Loucy (cell line): ENCODE data around the gene DAGLB.

ENCODE experiments used
- H2AFZ ChIP-seq: fragments of 200-600 bp; sonication (generic); 2 replicates; pipeline ENCODE4 v1.6.0; 2016; ENCODE audit warnings: antibody characterized with exemption, mild to moderate bottlenecking, low read length, moderate library complexity
- H3F3A ChIP-seq: fragments of 200-600 bp; 2 replicates; pipeline ENCODE4 v1.6.0; 2016; ENCODE audit warnings: antibody characterized with exemption, low read depth, mild to moderate bottlenecking
- H3K27me3 ChIP-seq: fragments of 200-600 bp; sonication (generic); 2 replicates; pipeline ENCODE4 v1.6.1; 2014; ENCODE audit warnings: low read length, mild to moderate bottlenecking; ENCODE audit not compliant: insufficient read depth, poor library complexity, severe bottlenecking
- H3K36me3 ChIP-seq: fragments of 200-600 bp; sonication (generic); 2 replicates; pipeline ENCODE4 v1.6.1; 2016; ENCODE audit warnings: low read length; ENCODE audit not compliant: insufficient read depth
- H3K4me1 ChIP-seq: fragments of 200-600 bp; sonication (generic); 2 replicates; pipeline ENCODE4 v1.5.1; 2014; ENCODE audit warnings: low read length, mild to moderate bottlenecking; ENCODE audit not compliant: insufficient read depth, poor library complexity, severe bottlenecking
- H3K4me2 ChIP-seq: fragments of 200-600 bp; sonication (generic); 2 replicates; pipeline ENCODE4 v1.6.0; 2014; ENCODE audit warnings: antibody characterized with exemption, low read length, low read depth, mild to moderate bottlenecking; ENCODE audit not compliant: poor library complexity, severe bottlenecking
- H3K4me3 ChIP-seq: fragments of 200-600 bp; sonication (generic); 2 replicates; pipeline ENCODE4 v1.5.1; 2014; ENCODE audit warnings: low read length, mild to moderate bottlenecking, mixed read lengths; ENCODE audit not compliant: poor library complexity, severe bottlenecking
- H3K79me2 ChIP-seq: fragments of 200-600 bp; sonication (generic); 2 replicates; pipeline ENCODE4 v1.6.1; 2014; ENCODE audit warnings: low read length; ENCODE audit not compliant: insufficient read depth
- H3K9ac ChIP-seq: fragments of 200-600 bp; sonication (generic); 2 replicates; pipeline ENCODE4 v1.6.0; 2014; ENCODE audit warnings: mild to moderate bottlenecking, low read depth, low read length, moderate library complexity; ENCODE audit not compliant: poor library complexity, severe bottlenecking
- H3K9me2 ChIP-seq: fragments of 200-600 bp; sonication (generic); replicated peaks from 2 replicates; pipeline ENCODE4 v1.6.1; 2016; ENCODE audit warnings: low read depth, low read length, mixed read lengths
- H3K9me3 ChIP-seq: fragments of 200-600 bp; sonication (generic); 2 replicates; pipeline ENCODE4 v1.6.1; 2014; ENCODE audit warnings: mild to moderate bottlenecking, antibody characterized with exemption, low read length, low read depth; ENCODE audit not compliant: insufficient read depth
- H4K20me1 ChIP-seq: fragments of 200-600 bp; sonication (generic); 2 replicates; pipeline ENCODE4 v1.6.0; 2014; ENCODE audit warnings: antibody characterized with exemption, low read length, mild to moderate bottlenecking; ENCODE audit not compliant: insufficient read depth, poor library complexity, severe bottlenecking
- EZH2phosphoT487 ChIP-seq: fragments of 200-600 bp; IDR thresholded peaks from 2 replicates; pipeline ENCODE4 v1.6.1; 2018; ENCODE audit warnings: antibody characterized with exemption, mild to moderate bottlenecking, moderate library complexity, borderline replicate concordance
- TF ChIP-seq, protein P1 (sequence below): fragments of 200-600 bp; sonication (generic); conservative IDR thresholded peaks from 2 replicates; pipeline ENCODE4 v1.5.1; 2014; ENCODE audit warnings: mild to moderate bottlenecking, antibody characterized with exemption, low read length

DAGLB gene, protein sequence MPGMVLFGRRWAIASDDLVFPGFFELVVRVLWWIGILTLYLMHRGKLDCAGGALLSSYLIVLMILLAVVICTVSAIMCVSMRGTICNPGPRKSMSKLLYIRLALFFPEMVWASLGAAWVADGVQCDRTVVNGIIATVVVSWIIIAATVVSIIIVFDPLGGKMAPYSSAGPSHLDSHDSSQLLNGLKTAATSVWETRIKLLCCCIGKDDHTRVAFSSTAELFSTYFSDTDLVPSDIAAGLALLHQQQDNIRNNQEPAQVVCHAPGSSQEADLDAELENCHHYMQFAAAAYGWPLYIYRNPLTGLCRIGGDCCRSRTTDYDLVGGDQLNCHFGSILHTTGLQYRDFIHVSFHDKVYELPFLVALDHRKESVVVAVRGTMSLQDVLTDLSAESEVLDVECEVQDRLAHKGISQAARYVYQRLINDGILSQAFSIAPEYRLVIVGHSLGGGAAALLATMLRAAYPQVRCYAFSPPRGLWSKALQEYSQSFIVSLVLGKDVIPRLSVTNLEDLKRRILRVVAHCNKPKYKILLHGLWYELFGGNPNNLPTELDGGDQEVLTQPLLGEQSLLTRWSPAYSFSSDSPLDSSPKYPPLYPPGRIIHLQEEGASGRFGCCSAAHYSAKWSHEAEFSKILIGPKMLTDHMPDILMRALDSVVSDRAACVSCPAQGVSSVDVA

DNA sequence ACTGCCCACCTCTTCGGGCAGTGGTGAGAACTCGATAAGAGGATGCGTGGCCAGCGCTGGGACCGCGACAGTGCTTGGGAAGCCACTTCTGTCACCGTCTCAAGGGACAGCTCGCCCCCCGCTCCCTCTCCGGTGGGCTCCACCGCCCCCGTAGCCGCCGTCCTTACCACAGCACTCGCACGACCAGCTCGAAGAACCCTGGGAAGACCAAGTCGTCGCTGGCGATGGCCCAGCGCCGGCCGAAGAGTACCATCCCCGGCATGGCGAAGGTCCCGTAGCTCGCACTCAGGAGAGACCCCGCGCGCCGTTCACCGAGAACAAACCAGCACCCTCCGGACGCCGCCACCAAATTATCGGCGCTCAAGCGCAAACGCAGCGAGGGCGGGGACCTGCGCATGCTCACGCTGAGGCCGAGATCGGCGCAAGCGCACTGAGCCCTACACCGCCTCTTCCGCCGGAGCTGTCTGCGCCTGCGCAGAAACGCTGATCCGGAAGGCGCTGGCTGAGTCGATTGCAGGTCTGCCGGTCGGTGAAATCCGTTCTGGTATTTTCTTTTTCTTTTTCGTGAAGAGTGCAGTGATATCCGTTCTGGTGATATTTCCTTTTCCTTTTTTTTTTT is at the start of gene DAGLB:
DAGLB (minus strand) TSS at position 374 of the 619 bp plus-strand sequence; CDS start at position 262, 112 bp downstream.
- peaks cover 11% of the 10 kb centered on the region for H4K20me1 ChIP-seq
- H3K4me2 ChIP-seq = peak within 1 kb of the TSS; percentile 84
- peaks cover 50% of the 10 kb centered on the region for H3K79me2 ChIP-seq
- peak within 1 kb of the TSS; percentile 96 for H3K4me3 ChIP-seq
- TF ChIP-seq, protein P1, sequence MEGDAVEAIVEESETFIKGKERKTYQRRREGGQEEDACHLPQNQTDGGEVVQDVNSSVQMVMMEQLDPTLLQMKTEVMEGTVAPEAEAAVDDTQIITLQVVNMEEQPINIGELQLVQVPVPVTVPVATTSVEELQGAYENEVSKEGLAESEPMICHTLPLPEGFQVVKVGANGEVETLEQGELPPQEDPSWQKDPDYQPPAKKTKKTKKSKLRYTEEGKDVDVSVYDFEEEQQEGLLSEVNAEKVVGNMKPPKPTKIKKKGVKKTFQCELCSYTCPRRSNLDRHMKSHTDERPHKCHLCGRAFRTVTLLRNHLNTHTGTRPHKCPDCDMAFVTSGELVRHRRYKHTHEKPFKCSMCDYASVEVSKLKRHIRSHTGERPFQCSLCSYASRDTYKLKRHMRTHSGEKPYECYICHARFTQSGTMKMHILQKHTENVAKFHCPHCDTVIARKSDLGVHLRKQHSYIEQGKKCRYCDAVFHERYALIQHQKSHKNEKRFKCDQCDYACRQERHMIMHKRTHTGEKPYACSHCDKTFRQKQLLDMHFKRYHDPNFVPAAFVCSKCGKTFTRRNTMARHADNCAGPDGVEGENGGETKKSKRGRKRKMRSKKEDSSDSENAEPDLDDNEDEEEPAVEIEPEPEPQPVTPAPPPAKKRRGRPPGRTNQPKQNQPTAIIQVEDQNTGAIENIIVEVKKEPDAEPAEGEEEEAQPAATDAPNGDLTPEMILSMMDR = no peak
- no peak for TF ChIP-seq EZH2phosphoT487
- H3K9ac ChIP-seq = peak within 1 kb of the TSS; percentile 88
- H2AFZ ChIP-seq = peak within 1 kb of the TSS; percentile 98
- no peaks in the 10 kb centered on the region for H3F3A ChIP-seq
- peaks cover 10% of the 10 kb centered on the region for H3K4me1 ChIP-seq
- no peaks in the 10 kb centered on the region for H3K9me2 ChIP-seq
- no peaks in the 10 kb centered on the region for H3K9me3 ChIP-seq
- H3K27me3 ChIP-seq = no peaks in the 10 kb centered on the region
- no peaks in the 10 kb centered on the region for H3K36me3 ChIP-seq

DNA sequence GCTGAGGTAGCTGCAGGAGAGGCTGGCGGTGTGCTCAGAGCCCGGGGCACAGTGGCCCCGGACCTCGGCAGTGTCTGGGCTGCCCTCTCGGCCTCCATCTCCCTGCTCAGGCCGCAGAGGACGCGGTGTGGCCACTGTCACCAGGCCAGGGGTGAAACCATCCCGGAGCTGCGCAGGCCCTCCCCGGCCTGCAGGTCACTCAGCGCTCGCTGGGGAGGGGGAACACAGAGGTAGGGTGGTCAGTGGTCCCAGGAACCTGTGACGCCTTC is 49.8 kb upstream of the DAGLB start:
- Histone ChIP-seq H2AFZ (no peak overlapping the region), H3K9me2 (no peaks in the 10 kb centered on the region), H3F3A (no peaks in the 10 kb centered on the region), H3K9ac (no peak overlapping the region), H3K79me2 (no peaks in the 10 kb centered on the region), H4K20me1 (no peaks in the 10 kb centered on the region), H3K9me3 (no peaks in the 10 kb centered on the region), H3K4me3 (no peak overlapping the region), H3K4me1 (no peaks in the 10 kb centered on the region), H3K36me3 (no peaks in the 10 kb centered on the region), H3K4me2 (no peak overlapping the region), H3K27me3 (no peaks in the 10 kb centered on the region)
- TF ChIP-seq, protein P1 = no peak
- TF ChIP-seq EZH2phosphoT487 = no peak

DNA sequence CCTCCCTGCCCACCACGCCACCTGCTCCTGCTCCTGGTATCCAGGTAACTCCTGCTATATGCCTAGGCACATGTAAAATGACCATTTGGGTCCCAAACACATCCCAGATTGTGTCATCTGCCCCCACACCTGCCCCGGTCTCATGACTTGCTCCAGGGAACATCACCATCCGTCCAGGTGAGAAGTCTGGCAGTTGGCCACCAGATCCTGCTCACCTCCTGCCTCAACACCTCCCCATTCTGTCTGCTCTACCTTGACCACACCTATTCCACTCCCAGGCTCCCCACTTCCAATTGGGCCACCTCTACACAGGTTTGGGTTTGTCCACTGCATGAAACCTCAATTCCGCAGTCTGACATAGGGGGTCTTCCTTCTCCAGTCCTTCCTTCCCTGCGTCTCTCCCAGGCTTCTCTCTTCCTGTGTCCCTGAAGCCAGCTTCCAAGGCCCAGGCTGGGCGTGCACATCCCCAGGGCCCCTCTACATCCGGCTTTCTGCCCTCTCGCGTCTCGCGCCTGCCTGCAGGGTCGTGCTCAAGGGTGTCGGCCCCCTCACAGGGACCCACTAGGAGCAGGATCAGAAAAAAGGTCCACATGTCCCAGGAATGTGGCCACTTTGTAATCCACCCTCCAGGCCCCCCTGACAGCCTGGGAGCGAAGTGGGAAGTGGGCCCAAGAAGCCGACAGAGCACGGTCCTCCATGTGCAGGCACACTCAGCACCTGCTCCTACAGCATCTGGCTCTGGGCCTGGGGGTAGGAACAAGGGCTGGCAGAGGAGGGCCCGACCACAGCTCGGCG is 49.3 kb upstream of the DAGLB start:
- Histone ChIP-seq H3K4me2 (no peak overlapping the region), H3K9me3 (no peaks in the 10 kb centered on the region), H3F3A (no peaks in the 10 kb centered on the region), H2AFZ (no peak overlapping the region), H3K79me2 (no peaks in the 10 kb centered on the region), H3K9ac (no peak overlapping the region), H3K36me3 (no peaks in the 10 kb centered on the region), H3K9me2 (no peaks in the 10 kb centered on the region), H3K27me3 (no peaks in the 10 kb centered on the region), H4K20me1 (no peaks in the 10 kb centered on the region), H3K4me1 (no peaks in the 10 kb centered on the region), H3K4me3 (no peak overlapping the region)
- no peak for TF ChIP-seq EZH2phosphoT487
- TF ChIP-seq, protein P1 = no peak
